CD4-positive, CD25-positive, alpha-beta regulatory T cell (primary cell): ENCODE measurements around the gene ARL4D. TPM values are rescaled to one million over a fixed set of nuclear protein-coding genes. Genes with fewer than 3 reads are reported as not detected.

Experiments used
- ATAC-seq, 2 donors: fragments of 150-1000 bp; cut with Tn5 transposase; one replicate each; pipeline ENCODE4 v1.10.0; 2021; ENCODE audit warnings: low read depth in 2 of 2, moderate number of reproducible peaks in 2 of 2, moderate library complexity in 1 of 2
- DNase-seq, 3 donors: peaks; one replicate each; pipeline versions ENCODE4 v3.0.0 to v3.0.0-alpha.2; 2012 to 2022; ENCODE audit warnings: mixed read lengths in 1 of 3
- H3K27ac ChIP-seq: one replicate; pipeline ENCODE4 v1.7.0; 2013; ENCODE audit warnings: mild to moderate bottlenecking, low read length; ENCODE audit not compliant: insufficient read depth, poor library complexity, severe bottlenecking
- H3K27me3 ChIP-seq: one replicate; pipeline ENCODE4 v1.7.0; 2013; ENCODE audit warnings: low read length; ENCODE audit not compliant: control insufficient read depth, insufficient read depth
- H3K36me3 ChIP-seq: one replicate; pipeline ENCODE4 v1.7.0; 2013; ENCODE audit warnings: mild to moderate bottlenecking, low read length, moderate library complexity; ENCODE audit not compliant: control insufficient read depth, insufficient read depth
- H3K4me1 ChIP-seq: 2 replicates; pipeline ENCODE4 v1.7.0; 2013; ENCODE audit warnings: mild to moderate bottlenecking, low read length; ENCODE audit not compliant: insufficient read depth, control insufficient read depth, poor library complexity, severe bottlenecking
- H3K4me3 ChIP-seq: one replicate; pipeline ENCODE4 v1.7.0; 2013; ENCODE audit warnings: low read depth, mild to moderate bottlenecking, low read length, moderate library complexity
- H3K9me3 ChIP-seq, 2 experiments: 1 replicate in 1 of 2; 2 replicates in 1 of 2; pipeline ENCODE4 v1.7.0; 2013; ENCODE audit warnings: low read length in 2 of 2, mild to moderate bottlenecking in 1 of 2, moderate library complexity in 1 of 2; ENCODE audit not compliant: control insufficient read depth in 2 of 2
- H3K27ac Mint-ChIP-seq, 3 donors: one replicate each; pipeline ENCODE4 v1.8.0; 2020 to 2022; ENCODE audit warnings: mild to moderate bottlenecking in 3 of 3, mixed read lengths in 3 of 3, moderate library complexity in 2 of 3
- H3K27me3 Mint-ChIP-seq: one replicate; pipeline ENCODE4 v1.8.0; 2022; ENCODE audit warnings: mild to moderate bottlenecking, mixed read lengths
- H3K36me3 Mint-ChIP-seq: one replicate; pipeline ENCODE4 v1.8.0; 2020; ENCODE audit warnings: mixed read lengths
- H3K4me1 Mint-ChIP-seq, 4 donors: one replicate each; pipeline ENCODE4 v1.8.0; 2020 to 2022; ENCODE audit warnings: mixed read lengths in 4 of 4, mild to moderate bottlenecking in 1 of 4
- H3K4me3 Mint-ChIP-seq, 4 donors: one replicate each; pipeline ENCODE4 v1.8.0; 2020 to 2022; ENCODE audit warnings: mild to moderate bottlenecking in 4 of 4, mixed read lengths in 4 of 4, moderate library complexity in 3 of 4
- H3K9me3 Mint-ChIP-seq, 7 donors: one replicate each; pipeline ENCODE4 v1.8.0; 2020 to 2022; ENCODE audit warnings: mixed read lengths in 7 of 7, mild to moderate bottlenecking in 3 of 7, moderate library complexity in 2 of 7
- polyA plus RNA-seq, 4 donors: library from polyadenylated mRNA; unstranded; fragments of 300-500 nt; fragmentation: Illumina TruSeq; gene quantifications; one replicate each; pipeline ENCODE4 v1.2.3, GENCODE V29; 2021
- total RNA-seq: library from RNA; stranded (reverse); gene quantifications from one replicate; pipeline ENCODE4 v1.2.3, GENCODE V29; 2022

ARL4D gene
- total and polyA plus RNA-seq, 5 donors from 2014 or later, result 1.3 to 4.1 (median 1.7) TPM

DNA sequence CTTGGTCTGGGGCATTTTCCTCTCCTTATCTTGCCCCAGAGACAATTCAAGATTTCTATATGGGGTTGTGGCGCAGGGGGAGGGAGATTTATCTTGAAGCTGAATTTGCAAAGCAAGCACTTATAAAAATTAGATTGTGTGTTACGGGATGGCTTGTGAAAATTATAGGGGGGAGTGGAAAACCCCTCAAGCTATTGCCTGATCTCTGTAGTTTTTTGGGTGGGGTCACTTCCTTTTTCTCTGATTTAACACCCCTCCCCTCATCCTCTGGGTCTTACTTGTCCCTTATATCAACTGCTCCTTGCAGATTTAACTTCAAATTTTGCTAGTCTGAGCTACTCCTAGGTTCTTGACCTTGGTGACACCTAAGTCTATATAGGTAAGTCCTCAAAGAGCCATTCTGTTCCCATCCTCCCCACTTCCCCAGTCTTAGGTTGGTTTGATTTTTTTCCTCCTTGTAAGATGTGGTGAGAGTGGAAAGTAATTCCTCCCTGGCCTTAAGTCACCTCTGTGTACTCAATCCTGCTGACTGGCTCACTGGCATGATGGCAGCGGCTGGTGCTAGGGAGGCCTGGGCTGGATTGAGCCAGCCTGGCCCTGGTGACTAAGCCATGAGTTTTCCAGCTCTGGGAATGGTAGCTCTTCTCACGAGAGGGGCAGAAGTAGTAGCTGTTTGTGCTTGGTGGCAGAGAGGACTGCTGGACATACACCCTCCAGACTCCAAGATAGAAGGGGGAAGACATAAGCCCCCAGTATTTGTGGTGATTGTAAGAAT, 2.3 kb downstream of the ARL4D start:
- DNase-seq, result no peak
- Histone ChIP-seq H3K4me1 (peaks cover 16% of the 10 kb centered on the region), H3K27me3 (no peaks in the 10 kb centered on the region), H3K9me3 (no peaks in the 10 kb centered on the region), H3K4me3 (no peak overlapping the region), H3K27ac (no peak overlapping the region), H3K36me3 (no peaks in the 10 kb centered on the region)
- no peaks in the 10 kb centered on the region for H3K9me3 Mint-ChIP-seq
- peak overlapping the region in 1 of 3 donors; percentile 14 for H3K27ac Mint-ChIP-seq
- peaks cover 6 to 34% (median 15%) of the 10 kb centered on the region in 4 donors for H3K4me1 Mint-ChIP-seq
- peak overlapping the region; percentile 52 to 86 (median 75) for H3K4me3 Mint-ChIP-seq
- H3K36me3 Mint-ChIP-seq, result no peaks in the 10 kb centered on the region
- ATAC-seq, result no peak
- peaks cover 11% of the 10 kb centered on the region for H3K27me3 Mint-ChIP-seq

DNA sequence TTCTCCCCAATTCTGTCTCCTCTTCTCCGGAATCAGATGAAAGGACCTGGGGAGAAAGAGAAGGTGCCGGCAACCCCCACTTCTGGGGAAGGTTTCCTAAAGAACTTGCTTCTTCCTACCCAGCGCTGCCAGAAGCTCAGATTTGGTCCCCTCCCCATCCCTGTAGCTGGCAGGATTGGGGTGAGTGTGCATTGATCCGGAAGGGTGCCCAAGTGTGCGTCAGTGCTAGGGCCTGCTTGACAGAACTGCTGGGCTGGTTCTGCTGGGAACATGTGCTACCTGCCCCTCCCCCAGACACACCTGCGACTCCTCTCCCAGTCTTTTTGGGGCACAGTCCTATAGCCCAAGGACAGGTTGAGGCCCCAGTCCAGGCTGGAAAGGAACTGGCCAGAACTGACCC, 3.3 kb downstream of the ARL4D start:
- no peak overlapping the region for H3K27ac ChIP-seq

DNA sequence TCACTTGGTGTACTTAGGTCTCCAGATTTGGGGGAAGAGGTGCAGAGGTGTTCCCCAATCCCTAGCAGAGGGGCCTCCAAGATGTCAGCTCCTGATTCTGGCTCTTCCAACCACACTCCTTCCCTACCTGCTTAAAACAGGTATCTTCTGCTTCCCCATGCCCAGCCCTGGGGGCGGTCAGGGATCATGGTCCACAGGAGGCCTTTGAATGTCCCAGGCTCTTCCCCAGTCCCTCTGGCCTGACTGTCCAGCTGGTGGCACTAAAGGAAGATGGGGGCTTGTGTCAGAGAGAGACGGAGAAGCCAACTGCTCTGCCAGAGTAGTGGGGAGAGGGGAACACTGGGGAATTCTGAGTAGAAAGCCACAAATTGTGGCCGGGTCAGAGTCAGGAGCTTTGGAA, 3.8 kb downstream of the ARL4D start:
- Histone ChIP-seq H3K27ac (no peak overlapping the region), H3K9me3 (no peaks in the 10 kb centered on the region), H3K27me3 (no peaks in the 10 kb centered on the region), H3K4me1 (peaks cover 16% of the 10 kb centered on the region), H3K4me3 (no peak overlapping the region), H3K36me3 (no peaks in the 10 kb centered on the region)
- DNase-seq, result no peak
- Mint-ChIP-seq H3K4me3 (peak overlapping the region in 1 of 4 donors; percentile 26), H3K27ac (no peak overlapping the region), H3K36me3 (no peaks in the 10 kb centered on the region), H3K27me3 (peaks cover 18% of the 10 kb centered on the region), H3K4me1 (peaks cover 6 to 29% (median 14%) of the 10 kb centered on the region in 4 donors), H3K9me3 (no peaks in the 10 kb centered on the region)
- ATAC-seq, result no peak

More for the DNA sequence above, 3.3 kb downstream of the ARL4D start:
- H3K4me1 Mint-ChIP-seq, result peaks cover 6 to 29% (median 14%) of the 10 kb centered on the region in 4 donors
- no peaks in the 10 kb centered on the region for H3K36me3 Mint-ChIP-seq
- H3K27ac Mint-ChIP-seq, result peak overlapping the region in 1 of 3 donors; percentile 41
- H3K27me3 Mint-ChIP-seq, result peaks cover 14% of the 10 kb centered on the region
- no peaks in the 10 kb centered on the region for H3K36me3 ChIP-seq
- no peak overlapping the region for H3K4me3 Mint-ChIP-seq
- H3K4me3 ChIP-seq, result no peak overlapping the region
- no peak for DNase-seq
- no peaks in the 10 kb centered on the region for H3K9me3 ChIP-seq
- no peaks in the 10 kb centered on the region for H3K27me3 ChIP-seq
- H3K4me1 ChIP-seq, result peaks cover 16% of the 10 kb centered on the region
- ATAC-seq, result no peak
- H3K9me3 Mint-ChIP-seq, result no peaks in the 10 kb centered on the region

DNA sequence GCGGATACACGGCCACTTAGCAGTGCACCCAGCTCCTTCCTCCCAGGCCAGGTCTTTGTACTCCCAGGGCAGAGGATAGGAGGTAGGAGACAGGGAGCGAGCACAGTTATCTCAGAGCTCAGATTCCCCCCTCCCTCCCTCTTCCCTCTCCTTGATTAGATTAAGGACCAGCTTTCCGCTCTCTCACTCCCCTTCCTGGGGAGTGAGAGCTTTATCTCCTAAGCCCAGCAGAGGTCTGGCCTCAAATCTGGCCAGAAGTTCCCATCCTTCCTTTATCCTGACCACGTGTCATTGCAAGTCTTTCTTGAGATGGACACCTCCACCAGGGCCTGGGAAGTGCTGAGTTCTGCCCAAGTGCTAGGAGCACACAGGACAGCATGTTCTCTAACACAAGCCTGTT, 5.1 kb downstream of the ARL4D start:
- no peak overlapping the region for H3K27ac Mint-ChIP-seq
- H3K4me1 ChIP-seq, result peaks cover 9% of the 10 kb centered on the region
- H3K36me3 ChIP-seq, result no peaks in the 10 kb centered on the region
- no peaks in the 10 kb centered on the region for H3K9me3 Mint-ChIP-seq
- H3K27me3 Mint-ChIP-seq, result peaks cover 22% of the 10 kb centered on the region
- peaks cover 3% of the 10 kb centered on the region for H3K27me3 ChIP-seq
- no peak overlapping the region for H3K4me3 ChIP-seq
- H3K4me1 Mint-ChIP-seq, result peaks cover 6 to 21% (median 9%) of the 10 kb centered on the region in 4 donors
- ATAC-seq (no peak), DNase-seq (no peak)
- H3K9me3 ChIP-seq, result no peaks in the 10 kb centered on the region
- H3K4me3 Mint-ChIP-seq, result no peak overlapping the region
- H3K27ac ChIP-seq, result no peak overlapping the region
- H3K36me3 Mint-ChIP-seq, result no peaks in the 10 kb centered on the region

DNA sequence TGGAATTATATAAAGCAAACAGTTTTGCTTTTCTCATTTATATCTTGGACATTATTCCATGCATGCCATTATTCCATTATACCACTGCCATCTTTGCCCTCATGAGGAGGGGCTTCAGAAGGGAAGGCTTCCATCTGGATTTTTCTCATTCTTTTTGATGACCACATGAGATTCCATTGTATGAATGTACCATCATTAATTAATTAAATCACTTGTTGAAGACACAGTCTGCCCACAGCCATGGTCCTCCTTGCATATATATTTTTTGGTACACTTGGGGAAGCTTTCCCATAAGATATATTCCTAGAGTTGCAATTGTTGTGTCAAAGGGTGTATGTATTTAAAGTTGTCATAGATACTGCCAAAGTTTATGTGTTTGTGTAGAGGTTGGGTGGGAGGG, 7.1 kb downstream of the ARL4D start:
- no peaks in the 10 kb centered on the region for H3K9me3 ChIP-seq
- Mint-ChIP-seq H3K27ac (no peak overlapping the region), H3K4me3 (no peak overlapping the region), H3K36me3 (no peaks in the 10 kb centered on the region), H3K4me1 (peaks cover 2 to 5% (median 4%) of the 10 kb centered on the region in 4 donors), H3K9me3 (no peaks in the 10 kb centered on the region), H3K27me3 (peaks cover 28% of the 10 kb centered on the region)
- no peaks in the 10 kb centered on the region for H3K4me1 ChIP-seq
- no peaks in the 10 kb centered on the region for H3K36me3 ChIP-seq
- ATAC-seq (no peak), DNase-seq (no peak)
- H3K4me3 ChIP-seq, result no peak overlapping the region
- peaks cover 3% of the 10 kb centered on the region for H3K27me3 ChIP-seq
- no peak overlapping the region for H3K27ac ChIP-seq

DNA sequence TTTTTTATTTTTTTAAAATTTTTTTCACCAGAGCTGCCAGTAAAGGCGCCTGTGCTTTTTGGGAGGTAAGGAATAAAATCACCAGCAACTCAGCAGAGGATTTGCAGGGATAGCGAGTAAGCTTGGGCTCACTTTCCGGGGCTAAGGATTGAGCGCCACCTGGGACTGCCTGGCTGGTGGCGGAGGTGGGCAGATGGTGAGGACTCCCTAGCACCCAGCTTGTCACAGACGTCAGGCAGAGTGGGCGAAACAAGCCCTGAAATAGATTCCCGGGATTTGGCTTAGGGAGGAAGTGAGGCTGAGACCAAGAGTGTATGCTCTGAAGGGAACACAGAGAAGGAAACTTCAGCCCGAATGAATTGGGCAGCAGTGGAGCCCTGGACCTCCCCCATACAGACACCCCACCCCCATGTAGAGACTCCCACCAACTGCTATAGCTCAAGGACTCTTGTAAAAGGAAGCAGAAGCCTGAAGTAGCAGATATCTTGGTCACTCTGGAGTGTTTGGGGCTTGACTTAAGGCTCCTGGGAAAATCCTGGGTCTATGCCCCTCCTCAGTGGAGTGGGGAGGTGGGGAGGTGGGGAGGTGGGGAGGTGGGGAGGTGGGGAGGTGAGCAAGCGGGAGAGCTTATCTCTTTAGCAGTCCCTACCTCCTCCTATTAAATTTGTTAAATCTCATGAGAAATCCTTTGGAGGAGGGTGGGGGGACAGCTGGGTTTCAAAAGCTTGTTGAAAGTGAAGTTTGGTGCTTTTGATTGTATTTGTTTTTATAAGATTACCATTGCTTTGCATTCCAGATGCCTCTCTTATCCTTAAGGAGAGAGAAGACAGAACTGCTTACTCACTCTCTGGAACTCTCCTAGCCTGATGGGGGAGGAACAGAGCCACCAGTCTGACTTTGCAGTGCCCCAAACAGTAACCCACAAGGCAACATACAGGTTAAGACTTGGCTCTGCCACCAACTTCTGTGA, 8.2 kb downstream of the ARL4D start:
- Histone ChIP-seq H3K36me3 (no peaks in the 10 kb centered on the region), H3K27me3 (peaks cover 3% of the 10 kb centered on the region), H3K4me1 (no peaks in the 10 kb centered on the region), H3K4me3 (no peak overlapping the region), H3K9me3 (no peaks in the 10 kb centered on the region), H3K27ac (no peak overlapping the region)
- Mint-ChIP-seq H3K4me3 (no peak overlapping the region), H3K4me1 (no peaks in the 10 kb centered on the region), H3K36me3 (no peaks in the 10 kb centered on the region), H3K9me3 (no peaks in the 10 kb centered on the region), H3K27ac (no peak overlapping the region), H3K27me3 (peaks cover 34% of the 10 kb centered on the region)
- no peak for DNase-seq
- no peak for ATAC-seq

DNA sequence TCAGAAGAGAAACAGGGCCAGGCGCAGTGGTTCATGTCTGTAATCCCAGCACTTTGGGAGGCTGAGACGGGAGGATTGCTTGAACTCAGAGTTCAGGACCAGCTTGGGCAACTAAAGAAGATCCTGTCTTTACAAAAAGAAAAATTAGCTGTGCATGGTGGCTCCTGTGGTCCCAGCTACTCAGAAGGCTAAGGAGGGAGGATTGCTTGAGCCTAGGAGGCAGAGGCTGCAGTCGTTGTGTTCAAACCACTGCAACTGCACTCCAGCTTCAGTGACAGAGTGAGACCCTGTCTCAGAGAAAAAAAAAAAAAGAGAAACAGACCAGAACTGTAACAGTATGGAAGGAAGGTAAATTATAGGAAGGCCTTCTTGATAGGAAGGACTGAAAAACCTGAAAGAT, 10.3 kb downstream of the ARL4D start:
- Mint-ChIP-seq H3K27ac (no peak overlapping the region), H3K4me3 (no peak overlapping the region), H3K9me3 (no peaks in the 10 kb centered on the region), H3K36me3 (no peaks in the 10 kb centered on the region), H3K27me3 (peaks cover 34% of the 10 kb centered on the region), H3K4me1 (no peaks in the 10 kb centered on the region)
- Histone ChIP-seq H3K4me1 (no peaks in the 10 kb centered on the region), H3K27me3 (peaks cover 4% of the 10 kb centered on the region), H3K4me3 (no peak overlapping the region), H3K27ac (no peak overlapping the region), H3K9me3 (no peaks in the 10 kb centered on the region), H3K36me3 (no peaks in the 10 kb centered on the region)
- DNase-seq (no peak), ATAC-seq (no peak)
